Measurements from ENCODE around the gene JAKMIP2. TPM values are rescaled to one million over a fixed set of nuclear protein-coding genes. Genes with fewer than 3 reads are reported as not detected.

Gene JAKMIP2
- total RNA-seq, 4 donors from 2014 or later, result 0.09 to 2.9 (median 0.18) TPM; not detected in 1

DNA sequence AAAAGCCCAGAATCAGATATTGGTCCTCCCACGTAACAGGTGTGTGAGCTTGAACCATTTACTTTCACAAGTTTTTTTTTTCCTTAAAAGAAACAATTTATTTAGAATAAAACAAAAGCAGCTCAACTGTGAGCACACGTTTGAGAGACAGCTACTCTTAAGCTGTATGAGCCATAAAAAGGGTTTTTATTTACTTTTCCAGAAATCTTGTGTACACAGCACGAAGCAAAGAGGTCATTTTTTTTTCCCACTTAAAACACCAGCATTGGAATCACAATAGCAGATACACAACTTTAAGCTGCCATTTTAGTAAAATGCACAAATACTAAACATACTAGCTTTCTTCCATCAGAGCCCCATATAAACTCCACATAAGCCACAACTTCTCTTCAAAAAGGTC lies 44.6 kb downstream of the JAKMIP2 start:
- no peak for DNase-seq
- TF ChIP-seq CTCF (IDR thresholded peaks at IDR 0.05) (no peak), POLR2A (IDR thresholded peaks at IDR 0.05) (no peak)
- Histone ChIP-seq H3K4me1 (no peaks in the 10 kb centered on the region), H3K9me3 (no peaks in the 10 kb centered on the region), H3K27ac (no peak overlapping the region), H3K27me3 (no peaks in the 10 kb centered on the region), H3K4me3 (no peak overlapping the region), H3K36me3 (no peaks in the 10 kb centered on the region)
- WGBS, 2 donors, result 28 to 33% methylated on average over 3 of the region's 3 CpGs
- intact Hi-C loops (cut with DNase I), result no loop called here

GRCh38 chr5:147735621-147736125 lies 46.9 kb downstream of the JAKMIP2 start:
- no peaks in the 10 kb centered on the region for H3K36me3 ChIP-seq
- TF ChIP-seq CTCF (IDR thresholded peaks at IDR 0.05) (no peak), POLR2A (IDR thresholded peaks at IDR 0.05) (no peak)
- intact Hi-C loops (cut with DNase I), result no loop called here

GRCh38 chr5:147734894-147735293 lies 47.6 kb downstream of the JAKMIP2 start:
- TF ChIP-seq POLR2A (IDR thresholded peaks at IDR 0.05), result no peak
- TF ChIP-seq CTCF (IDR thresholded peaks at IDR 0.05), result no peak
- no peak overlapping the region for H3K4me3 ChIP-seq
- intact Hi-C loops (cut with DNase I), result no loop called here
- H3K27ac ChIP-seq, result no peak overlapping the region
- H3K4me1 ChIP-seq, result no peaks in the 10 kb centered on the region
- H3K27me3 ChIP-seq, result no peaks in the 10 kb centered on the region
- WGBS, 2 donors, result 45 to 46% methylated on average over 4 of the region's 4 CpGs
- DNase-seq, result no peak
- no peaks in the 10 kb centered on the region for H3K36me3 ChIP-seq
- no peaks in the 10 kb centered on the region for H3K9me3 ChIP-seq

More at GRCh38 chr5:147735621-147736125, 46.9 kb downstream of the JAKMIP2 start:
- Histone ChIP-seq H3K27me3 (no peaks in the 10 kb centered on the region), H3K27ac (no peak overlapping the region), H3K4me1 (no peaks in the 10 kb centered on the region), H3K9me3 (no peaks in the 10 kb centered on the region), H3K4me3 (no peak overlapping the region)
- no peak for DNase-seq

GRCh38 chr5:147733075-147733474 lies 49.5 kb downstream of the JAKMIP2 start:
- no peak overlapping the region for H3K27ac ChIP-seq
- no peaks in the 10 kb centered on the region for H3K4me1 ChIP-seq
- no peak for DNase-seq
- no peaks in the 10 kb centered on the region for H3K36me3 ChIP-seq
- no peak for TF ChIP-seq POLR2A (IDR thresholded peaks at IDR 0.05)
- no peak for TF ChIP-seq CTCF (IDR thresholded peaks at IDR 0.05)
- no peaks in the 10 kb centered on the region for H3K27me3 ChIP-seq
- no peak overlapping the region for H3K4me3 ChIP-seq
- intact Hi-C loops (cut with DNase I), result no loop called here
- no peaks in the 10 kb centered on the region for H3K9me3 ChIP-seq
- WGBS, 2 donors, result 67 to 80% methylated on average over 1 of the region's 1 CpG

DNA sequence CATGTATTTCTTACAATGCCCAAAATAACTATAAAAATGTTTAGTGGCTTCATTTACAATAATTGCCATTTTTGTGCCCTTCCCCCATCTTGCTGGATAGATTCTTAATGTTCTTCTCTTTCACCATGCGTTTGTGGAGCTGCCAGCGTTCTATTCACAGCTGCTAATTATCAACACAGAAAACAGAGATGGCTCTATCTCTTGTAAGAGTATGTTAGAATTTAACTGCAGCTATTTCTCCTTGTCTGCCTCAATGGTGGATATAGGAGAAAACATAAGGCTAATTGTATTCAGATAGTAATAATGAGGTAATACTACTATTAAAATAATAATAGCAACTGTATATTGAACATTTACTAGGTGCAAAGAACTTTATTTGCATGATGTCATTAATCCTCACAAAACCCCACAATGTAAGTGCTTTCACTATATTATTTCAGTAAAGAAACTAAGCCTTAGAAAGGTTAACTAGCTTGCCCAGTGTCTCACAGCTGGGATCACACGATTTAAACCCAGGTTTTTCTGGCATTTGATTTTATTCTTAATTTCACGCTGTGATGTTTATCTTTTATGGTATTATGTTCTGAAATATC lies 50.1 kb downstream of the JAKMIP2 start:
- intact Hi-C loops (cut with DNase I), result no loop called here

More for the DNA sequence above, 50.1 kb downstream of the JAKMIP2 start:
- H3K4me3 ChIP-seq, result no peak overlapping the region
- DNase-seq, result no peak
- no peaks in the 10 kb centered on the region for H3K9me3 ChIP-seq
- TF ChIP-seq POLR2A (IDR thresholded peaks at IDR 0.05) (no peak), CTCF (IDR thresholded peaks at IDR 0.05) (no peak)
- no peaks in the 10 kb centered on the region for H3K27me3 ChIP-seq
- H3K27ac ChIP-seq, result no peak overlapping the region
- no peaks in the 10 kb centered on the region for H3K4me1 ChIP-seq
- WGBS, 2 donors, result 41 to 42% methylated on average over 4 of the region's 4 CpGs
- no peaks in the 10 kb centered on the region for H3K36me3 ChIP-seq
